Right atrium auricular region (tissue), 2 donors: ENCODE data around the gene CDCA8. TPM values are rescaled to one million over a fixed set of nuclear protein-coding genes. Genes with fewer than 3 reads are reported as not detected.
A peak's percentile ranks its signal among the peaks of the same experiment; 100 is the strongest.
"Not testable (repeated sequence)": the region's sequence is repeated elsewhere in the genome, so short reads cannot be mapped to it uniquely, and the experiment has no call there.

ENCODE experiments used
- DNase-seq: peaks from one replicate; pipeline ENCODE4 v3.0.0-alpha.2; 2019; ENCODE audit warnings: low spot score
- H3K27ac ChIP-seq, 2 donors: fragments of 200-600 bp; sonication (generic); 1 replicate in 1 of 2; 2 replicates in 1 of 2; pipeline ENCODE4 v1.5.1; 2016 to 2019
- H3K27me3 ChIP-seq, 2 donors: fragments of 200-600 bp; sonication (generic); one replicate each; pipeline versions ENCODE4 v1.5.1 to v1.6.0; 2017 to 2019
- H3K36me3 ChIP-seq: fragments of 200-600 bp; sonication (generic); one replicate; pipeline ENCODE4 v1.5.1; 2016
- H3K4me1 ChIP-seq, 2 donors: fragments of 200-600 bp; sonication (generic); one replicate each; pipeline versions ENCODE4 v1.5.1 to v1.6.0; 2017 to 2019
- H3K4me3 ChIP-seq, 2 donors: fragments of 200-600 bp; sonication (generic); 1 replicate in 1 of 2; 2 replicates in 1 of 2; pipeline ENCODE4 v1.5.1; 2017 to 2019; ENCODE audit warnings: mild to moderate bottlenecking in 1 of 2, moderate library complexity in 1 of 2
- H3K9me3 ChIP-seq, 2 donors: fragments of 200-600 bp; sonication (generic); one replicate each; pipeline ENCODE4 v1.5.1; 2019
- total RNA-seq, 2 donors: library from RNA; depleted of rRNA; stranded (reverse); fragments of >200 nt; gene quantifications; one replicate each; pipeline ENCODE4 v1.1.0, GENCODE V29; 2016
- TF ChIP-seq, protein P1 (sequence below), 2 donors: fragments of 200-600 bp; sonication (generic); IDR thresholded peaks; one replicate each; pipeline ENCODE4 v1.5.1; 2019; ENCODE audit warnings: antibody characterized with exemption in 2 of 2

Gene CDCA8
- total RNA-seq, 2 donors from 2014 or later: 0.48 to 0.55 TPM

- H3K4me1 ChIP-seq: no peaks in the 10 kb centered on the region
- H3K9me3 ChIP-seq: no peaks in the 10 kb centered on the region
- no peak for DNase-seq
- H3K36me3 ChIP-seq: peaks cover 3% of the 10 kb centered on the region
- no peak overlapping the region for H3K27ac ChIP-seq
- TF ChIP-seq, protein P1, sequence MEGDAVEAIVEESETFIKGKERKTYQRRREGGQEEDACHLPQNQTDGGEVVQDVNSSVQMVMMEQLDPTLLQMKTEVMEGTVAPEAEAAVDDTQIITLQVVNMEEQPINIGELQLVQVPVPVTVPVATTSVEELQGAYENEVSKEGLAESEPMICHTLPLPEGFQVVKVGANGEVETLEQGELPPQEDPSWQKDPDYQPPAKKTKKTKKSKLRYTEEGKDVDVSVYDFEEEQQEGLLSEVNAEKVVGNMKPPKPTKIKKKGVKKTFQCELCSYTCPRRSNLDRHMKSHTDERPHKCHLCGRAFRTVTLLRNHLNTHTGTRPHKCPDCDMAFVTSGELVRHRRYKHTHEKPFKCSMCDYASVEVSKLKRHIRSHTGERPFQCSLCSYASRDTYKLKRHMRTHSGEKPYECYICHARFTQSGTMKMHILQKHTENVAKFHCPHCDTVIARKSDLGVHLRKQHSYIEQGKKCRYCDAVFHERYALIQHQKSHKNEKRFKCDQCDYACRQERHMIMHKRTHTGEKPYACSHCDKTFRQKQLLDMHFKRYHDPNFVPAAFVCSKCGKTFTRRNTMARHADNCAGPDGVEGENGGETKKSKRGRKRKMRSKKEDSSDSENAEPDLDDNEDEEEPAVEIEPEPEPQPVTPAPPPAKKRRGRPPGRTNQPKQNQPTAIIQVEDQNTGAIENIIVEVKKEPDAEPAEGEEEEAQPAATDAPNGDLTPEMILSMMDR (IDR thresholded peaks at IDR 0.05): no peak
- H3K27me3 ChIP-seq: no peaks in the 10 kb centered on the region
- no peak overlapping the region for H3K4me3 ChIP-seq
These were observed 15.8 kb upstream of the CDCA8 start for GRCh38 chr1:37676281-37677142.

DNA sequence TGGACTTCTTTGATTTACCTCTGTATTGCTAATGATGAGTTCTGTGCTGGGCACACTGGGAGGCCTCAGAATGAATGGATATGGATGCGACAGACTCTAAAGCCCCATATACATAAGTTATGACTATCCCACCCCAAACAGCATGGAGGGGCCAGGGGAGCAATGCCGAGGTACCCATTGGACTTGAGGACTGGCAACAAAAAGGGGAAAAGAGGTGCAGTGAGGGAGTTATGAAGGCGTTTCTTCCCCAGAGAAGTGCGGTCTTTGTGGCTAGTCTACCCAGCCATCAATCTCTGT is 15.2 kb upstream of the CDCA8 start:
- Histone ChIP-seq H3K27me3 (no peaks in the 10 kb centered on the region), H3K36me3 (peaks cover 7% of the 10 kb centered on the region), H3K27ac (no peak overlapping the region), H3K4me1 (no peaks in the 10 kb centered on the region), H3K9me3 (no peaks in the 10 kb centered on the region), H3K4me3 (no peak overlapping the region)
- no peak for DNase-seq
- TF ChIP-seq, protein P1 (IDR thresholded peaks at IDR 0.05): no peak

DNA sequence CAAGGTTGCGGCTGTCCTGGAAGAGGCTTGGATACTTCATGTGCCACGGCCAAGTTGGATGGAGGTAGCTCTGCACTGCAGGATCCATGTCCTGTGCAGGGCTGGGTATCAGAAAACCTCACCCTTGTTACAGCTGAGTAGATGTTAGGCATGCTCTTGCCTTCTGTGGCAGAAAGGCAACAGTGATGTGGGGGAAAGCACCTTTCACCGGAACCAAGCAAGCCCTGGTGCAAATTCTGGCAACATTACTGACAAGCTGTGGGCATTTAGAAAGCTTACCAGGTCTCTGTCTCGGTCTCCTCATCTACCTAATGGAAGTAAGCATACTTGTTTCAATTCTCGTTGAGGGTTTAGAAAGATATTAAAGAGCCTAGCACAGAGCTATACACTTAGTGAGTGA is 14.5 kb upstream of the CDCA8 start:
- H3K27ac ChIP-seq: no peak overlapping the region
- TF ChIP-seq, protein P1 (IDR thresholded peaks at IDR 0.05): no peak
- no peaks in the 10 kb centered on the region for H3K27me3 ChIP-seq

GRCh38 chr1:37680933-37681332 is 11.4 kb upstream of the CDCA8 start:
- no peaks in the 10 kb centered on the region for H3K27me3 ChIP-seq
- H3K27ac ChIP-seq: no peak overlapping the region
- no peak overlapping the region for H3K4me3 ChIP-seq
- H3K4me1 ChIP-seq: no peaks in the 10 kb centered on the region
- TF ChIP-seq, protein P1 (IDR thresholded peaks at IDR 0.05): no peak
- H3K9me3 ChIP-seq: no peaks in the 10 kb centered on the region
- no peak for DNase-seq
- H3K36me3 ChIP-seq: peaks cover 42% of the 10 kb centered on the region

More for the DNA sequence above, 14.5 kb upstream of the CDCA8 start:
- DNase-seq: no peak
- no peaks in the 10 kb centered on the region for H3K9me3 ChIP-seq
- peaks cover 11% of the 10 kb centered on the region for H3K36me3 ChIP-seq
- no peaks in the 10 kb centered on the region for H3K4me1 ChIP-seq
- H3K4me3 ChIP-seq: no peak overlapping the region

GRCh38 chr1:37682334-37682987 is 9.9 kb upstream of the CDCA8 start:
- TF ChIP-seq, protein P1 (IDR thresholded peaks at IDR 0.05): peak; percentile 81 to 89
- no peaks in the 10 kb centered on the region for H3K4me1 ChIP-seq
- H3K36me3 ChIP-seq: peaks cover 49% of the 10 kb centered on the region
- DNase-seq: peak; percentile 82
- H3K27ac ChIP-seq: no peak overlapping the region
- no peaks in the 10 kb centered on the region for H3K9me3 ChIP-seq
- no peak overlapping the region for H3K4me3 ChIP-seq
- H3K27me3 ChIP-seq: no peaks in the 10 kb centered on the region

DNA sequence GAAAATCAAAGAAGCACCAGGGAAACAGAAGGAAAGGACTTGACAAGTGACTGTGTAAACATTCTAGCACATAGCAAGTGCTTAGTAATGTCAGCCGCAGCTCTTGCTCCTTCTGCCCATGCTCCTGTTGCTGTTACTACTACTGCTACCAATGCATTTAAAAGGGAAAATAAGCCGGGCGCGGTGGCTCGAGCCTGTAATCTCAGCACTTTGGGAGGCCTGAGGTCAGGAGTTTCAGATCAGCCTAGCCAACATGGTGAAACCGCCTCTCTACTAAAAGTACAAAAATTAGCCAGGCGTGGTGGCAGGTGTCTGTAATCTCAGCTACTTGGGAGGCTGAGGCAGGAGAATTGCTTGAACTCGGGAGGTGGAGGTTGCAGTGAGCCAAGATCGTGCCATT is 8.1 kb upstream of the CDCA8 start:
- DNase-seq, H3K4me1 ChIP-seq, H3K27ac ChIP-seq, H3K4me3 ChIP-seq, H3K27me3 ChIP-seq, H3K9me3 ChIP-seq: not testable (repeated sequence)
- H3K36me3 ChIP-seq: peaks cover 49% of the 10 kb centered on the region
